ENCODE results near the gene NRGN.

The NRGN gene

GRCh38 chr11:124739479-124740276, at the start of gene NRGN:
TSS of gene NRGN (plus strand) at chr11:124739942. CDS start at chr11:124740085, 143 bp downstream.
- DNase-seq, result peak; percentile 84

DNA sequence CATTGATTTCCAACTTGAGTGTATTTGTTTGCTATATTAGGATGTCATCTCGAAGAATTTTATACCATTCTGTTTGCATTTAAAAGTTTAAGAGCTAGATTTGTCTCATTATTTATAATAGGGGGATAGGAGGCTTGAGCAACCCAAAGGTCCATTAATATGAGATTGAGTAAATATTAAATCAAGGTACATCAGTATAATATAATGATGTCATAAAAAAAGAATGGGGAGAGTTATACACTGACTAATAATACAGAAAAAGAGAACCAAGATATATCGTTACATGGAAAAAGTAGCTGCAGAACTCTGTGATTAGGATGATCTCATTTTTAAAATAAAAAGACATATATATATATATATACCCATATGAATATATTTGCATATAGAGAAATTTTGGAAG, 46.6 kb upstream of the NRGN start:
- DNase-seq, result no peak

DNA sequence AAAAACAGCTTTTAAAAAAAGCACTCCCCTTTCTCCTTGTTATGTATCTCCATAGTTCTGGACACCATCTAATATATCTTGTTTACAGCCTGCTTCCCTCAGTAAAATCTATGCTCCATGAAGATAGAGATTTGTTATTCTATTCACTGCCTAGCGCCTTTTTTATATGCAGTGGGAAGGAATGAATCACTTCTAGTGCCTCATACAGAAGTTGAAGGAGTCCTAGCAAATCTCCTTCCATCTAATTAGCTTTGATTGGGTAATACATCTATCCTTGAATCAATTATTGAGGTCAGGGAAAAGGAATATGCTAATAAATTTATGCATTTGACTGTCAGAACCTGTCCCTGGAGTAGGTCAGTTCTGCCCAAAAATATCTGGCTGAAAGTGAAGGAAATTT, 40.2 kb upstream of the NRGN start:
- no peak for DNase-seq

DNA sequence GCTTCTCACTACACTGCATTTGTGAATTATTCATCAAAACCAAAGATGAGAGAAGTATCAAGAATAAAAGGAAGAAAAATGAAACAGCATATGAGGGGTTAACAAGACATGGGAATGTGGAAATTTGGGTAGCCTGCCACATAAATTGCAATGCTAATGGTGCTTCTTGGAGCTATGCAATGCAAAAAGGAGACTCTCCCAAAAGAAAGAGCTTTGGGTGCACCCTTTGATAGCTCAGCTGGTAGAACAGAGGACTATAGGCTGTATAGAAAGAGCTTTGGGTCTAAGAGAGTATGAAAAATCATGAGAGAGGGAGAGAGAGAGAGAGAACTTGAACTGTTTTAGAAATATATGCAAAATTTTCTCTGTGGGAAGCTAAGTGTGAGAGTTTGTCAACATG, 39.7 kb upstream of the NRGN start:
- no peak for DNase-seq

GRCh38 chr11:124707829-124708228, 31.9 kb upstream of the NRGN start:
- DNase-seq, result no peak

GRCh38 chr11:124712392-124712791, 27.4 kb upstream of the NRGN start:
- DNase-seq, result no peak

GRCh38 chr11:124716591-124716990, 23.2 kb upstream of the NRGN start:
- no peak for DNase-seq

DNA sequence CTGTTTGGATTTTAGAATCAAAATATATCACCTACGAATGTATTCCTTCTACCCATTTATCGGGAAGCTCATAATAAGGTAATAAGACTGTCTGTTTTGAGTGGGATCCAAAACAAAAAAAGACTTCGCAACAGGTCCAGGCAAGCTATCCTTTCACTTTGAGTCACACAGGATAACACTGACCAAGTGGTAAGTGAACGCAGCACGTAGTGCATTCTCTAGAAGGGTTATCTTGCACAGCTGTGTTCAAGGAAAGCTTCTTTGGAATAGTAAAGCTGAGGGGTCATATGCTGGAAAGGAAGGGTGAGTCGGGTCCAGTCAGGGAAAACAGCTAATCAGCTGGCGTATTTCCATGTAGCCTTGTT, 22.3 kb upstream of the NRGN start:
- no peak for DNase-seq

DNA sequence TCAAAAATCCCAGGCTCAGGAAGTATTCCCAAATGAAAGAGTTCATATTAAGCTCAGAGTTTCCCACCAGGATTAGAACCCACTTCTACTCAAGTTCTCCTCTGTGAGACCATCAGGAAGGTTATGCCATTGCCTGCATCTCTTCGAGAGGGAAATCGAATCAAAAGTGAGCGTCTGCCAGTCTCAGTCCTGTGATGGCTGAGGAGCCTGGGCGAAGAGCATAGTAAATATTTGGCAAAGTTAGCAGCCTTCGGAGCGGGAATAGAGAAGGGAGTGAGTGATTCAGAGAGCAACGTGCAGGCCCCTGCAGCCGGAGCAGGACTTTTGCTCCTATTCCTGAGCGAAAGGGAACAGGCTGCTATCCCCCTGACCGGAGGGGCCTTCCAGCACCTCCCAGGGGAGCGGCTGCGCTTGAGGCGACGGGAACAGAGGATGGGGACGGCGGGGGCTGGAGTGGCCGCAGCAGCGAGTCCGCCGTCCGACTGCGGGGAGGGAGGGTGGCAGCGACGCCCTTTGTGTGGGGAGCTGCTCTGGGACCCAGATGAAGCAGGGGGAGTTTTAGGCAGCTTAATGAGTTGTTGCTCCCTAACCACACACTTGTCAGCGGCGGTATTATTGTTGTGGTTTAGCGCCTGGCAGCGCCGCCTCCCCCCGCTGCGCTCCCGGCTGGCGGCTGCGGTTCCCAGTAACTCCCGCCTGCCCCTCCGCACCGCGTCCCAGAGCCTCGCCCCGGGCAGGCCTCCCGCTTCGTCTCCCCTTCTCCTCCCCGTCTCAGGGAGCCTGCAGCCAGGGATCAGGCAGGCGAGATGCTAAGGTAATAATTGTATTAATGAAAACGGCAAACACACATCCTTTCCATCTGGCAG, 21.7 kb upstream of the NRGN start:
- peak; percentile 24 for DNase-seq

GRCh38 chr11:124718801-124719200, 20.9 kb upstream of the NRGN start:
- no peak for DNase-seq

DNA sequence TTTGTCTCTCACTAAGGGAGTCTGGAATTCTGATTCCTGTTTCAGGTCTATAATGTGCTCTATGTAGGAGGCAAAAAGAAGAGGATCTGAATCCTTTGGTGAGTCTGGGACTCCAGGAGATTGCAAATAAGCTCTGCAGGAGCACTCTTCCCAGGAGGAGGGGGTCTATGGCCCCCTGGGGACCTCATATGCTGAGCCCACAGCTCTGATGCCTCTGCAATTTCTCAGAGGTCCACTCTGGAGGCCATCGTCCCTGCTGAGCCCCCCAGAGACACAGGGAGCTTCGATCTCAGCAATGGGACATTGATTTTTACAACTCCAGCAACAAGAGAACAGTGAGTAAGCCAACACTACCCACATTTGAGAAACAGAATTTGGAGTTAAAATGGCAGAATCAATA, 20.2 kb upstream of the NRGN start:
- no peak for DNase-seq

GRCh38 chr11:124722176-124722575, 17.6 kb upstream of the NRGN start:
- DNase-seq, result no peak

- no peak for DNase-seq
Observed at GRCh38 chr11:124724979-124725718, 14.6 kb upstream of the NRGN start.

DNA sequence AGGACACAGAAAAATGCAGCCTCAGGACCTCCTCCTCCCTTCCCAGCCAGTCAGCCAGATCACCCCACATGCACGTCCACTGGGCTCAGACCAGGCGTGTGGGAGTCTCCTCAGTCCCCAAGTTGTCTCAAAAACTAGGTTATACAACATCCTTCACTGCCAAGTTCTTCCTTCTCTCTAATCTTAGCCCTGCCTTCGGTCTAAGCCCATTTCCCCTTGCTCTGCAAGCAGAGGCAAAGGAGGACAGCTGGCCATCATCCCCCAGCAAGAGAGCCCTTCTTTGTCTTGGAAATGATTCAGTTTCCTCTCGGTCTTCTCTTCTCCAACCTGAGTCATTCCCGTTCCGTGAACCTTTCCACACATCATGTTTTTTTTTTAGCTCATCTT, 14.0 kb upstream of the NRGN start:
- no peak for DNase-seq

DNA sequence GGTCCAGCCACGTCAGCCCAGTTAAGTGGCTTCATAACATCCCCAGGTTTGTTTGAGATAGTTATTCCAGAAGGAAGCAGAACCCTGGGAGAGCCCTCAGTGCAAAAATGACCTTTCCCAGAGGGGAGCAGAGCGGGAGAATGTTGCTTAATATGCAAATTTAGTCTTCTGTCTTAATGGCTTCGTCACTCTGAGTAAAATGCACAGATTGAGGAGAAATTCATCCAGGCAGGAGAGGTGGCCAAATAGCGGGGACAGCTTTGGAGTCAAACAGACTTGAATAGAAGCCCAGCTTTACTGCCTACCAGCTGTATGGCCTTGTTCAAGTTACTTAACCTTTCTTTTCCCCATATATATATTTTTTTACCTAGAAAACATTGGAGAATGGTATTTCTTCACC, 12.3 kb upstream of the NRGN start:
- no peak for DNase-seq

DNA sequence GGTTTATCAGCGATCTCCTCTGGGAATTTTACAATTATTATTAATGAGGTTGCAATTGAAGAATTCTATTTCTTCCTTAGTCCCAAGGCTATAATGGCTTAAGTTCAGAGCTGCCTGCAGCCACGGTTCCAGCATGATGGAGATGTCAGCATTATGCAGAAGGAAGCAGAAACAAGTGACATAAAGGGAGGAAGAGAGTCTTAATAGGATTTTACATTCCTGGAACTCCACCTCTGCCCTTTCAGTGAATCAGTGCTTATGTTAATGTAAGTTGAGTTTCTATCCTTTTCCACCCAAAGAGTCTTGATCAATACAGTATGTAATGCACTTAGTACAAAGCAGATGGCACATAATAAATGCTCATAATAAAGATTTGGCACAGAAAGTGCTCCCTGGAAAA, 11.6 kb upstream of the NRGN start:
- DNase-seq, result no peak

- no peak for DNase-seq
Observed at GRCh38 chr11:124729571-124729970, 10.2 kb upstream of the NRGN start.

GRCh38 chr11:124732230-124732629, 7.5 kb upstream of the NRGN start:
- DNase-seq, result no peak

GRCh38 chr11:124736736-124737135, 3.0 kb upstream of the NRGN start:
- DNase-seq, result no peak

- DNase-seq, result no peak
Observed at GRCh38 chr11:124737638-124738305, 2.0 kb upstream of the NRGN start.

DNA sequence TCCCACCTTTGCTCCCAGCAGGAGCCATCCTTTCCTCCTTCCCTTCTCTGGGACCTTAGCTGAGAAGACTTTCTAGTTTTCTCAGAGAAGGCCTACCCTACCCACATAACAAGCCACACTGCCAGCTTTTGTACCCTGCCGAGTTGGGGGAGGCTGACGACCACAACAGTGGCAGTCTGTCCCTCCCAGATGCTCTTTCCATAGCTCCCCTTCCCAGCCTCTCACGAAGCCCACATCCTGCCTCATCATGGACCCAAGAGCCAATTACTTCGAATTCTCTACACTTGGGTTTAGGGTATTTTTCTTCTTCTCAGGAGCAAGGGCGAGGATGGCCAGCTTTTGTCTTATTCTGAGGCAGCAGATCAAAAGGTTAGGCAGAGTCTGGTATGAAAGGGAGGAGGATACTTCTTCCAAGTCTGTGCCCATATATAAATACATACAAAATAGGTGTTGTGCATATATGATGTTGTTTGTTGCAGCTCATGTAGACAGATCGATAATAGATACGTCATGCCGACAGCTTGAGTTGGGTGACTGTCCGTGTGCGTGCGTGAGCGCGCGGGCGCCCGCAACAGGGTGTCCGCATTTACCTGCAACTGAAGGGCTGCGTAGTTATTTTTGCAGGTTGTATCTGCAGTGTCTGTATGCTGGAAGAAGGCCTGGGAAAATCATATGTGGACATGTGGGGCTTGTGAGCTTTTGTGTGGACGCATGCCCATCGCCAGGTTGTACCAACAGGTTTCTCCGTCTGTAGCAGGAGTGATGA, 846 bp upstream of the NRGN start:
- no peak for DNase-seq

DNA sequence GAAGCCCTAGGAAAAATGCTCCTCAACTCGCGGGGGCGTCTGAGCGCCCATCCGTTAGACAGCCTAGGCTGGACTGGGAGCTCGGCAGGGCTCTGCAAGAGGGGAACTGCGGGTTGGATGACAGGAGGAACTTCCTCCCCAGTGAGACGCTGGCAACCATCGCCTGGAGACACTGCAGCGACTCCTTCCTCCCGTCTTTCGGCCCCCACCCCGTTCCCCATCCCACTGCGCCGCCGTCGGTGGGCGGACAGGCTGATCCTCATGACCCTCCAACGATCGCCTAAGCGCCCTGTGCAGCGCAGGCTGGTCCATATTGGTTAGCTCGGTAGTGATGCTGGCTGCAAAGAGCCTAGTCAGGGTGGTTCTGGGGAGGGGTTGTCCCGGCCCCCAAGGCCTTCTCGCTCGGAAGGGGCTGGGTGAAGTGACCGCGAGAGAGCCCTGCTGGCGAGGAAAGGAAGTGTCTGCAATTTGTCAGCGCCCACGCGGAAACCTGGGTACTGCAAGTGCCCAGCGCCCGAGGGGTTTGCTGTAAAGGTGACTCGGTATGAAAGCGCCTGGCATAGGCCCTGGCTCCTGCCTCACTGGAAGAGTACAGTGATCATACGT, 638 bp downstream of the NRGN start:
- DNase-seq, result peak; percentile 56

All from activated CD8-positive, alpha-beta memory T cell treated with anti-CD3 and anti-CD28 coated beads, Interleukin-2, amount 50 U/mL, for 4 hours (primary cell).